ENCODE data around the gene SARDH.

- TF ChIP-seq CTCF (IDR thresholded peaks at IDR 0.05): no peak
- no peak for TF ChIP-seq POLR2A (IDR thresholded peaks at IDR 0.05)
Observed at GRCh38 chr9:133641861-133642595, 96.1 kb downstream of the SARDH start.
